Tibial artery (tissue), 4 donors: Measurements from ENCODE around the gene ANKRD33B.

ENCODE experiments used
- DNase-seq, 2 donors: peaks; one replicate each; pipeline ENCODE4 v3.0.0-alpha.2; 2019
- H3K27ac ChIP-seq, 2 donors: fragments of 200-600 bp; sonication (generic) in 1 of 2; 1 replicate in 1 of 2; 2 replicates in 1 of 2; pipeline ENCODE4 v1.5.1; 2018 to 2019; ENCODE audit warnings: mild to moderate bottlenecking in 1 of 2
- H3K27me3 ChIP-seq, 2 donors: fragments of 200-600 bp; sonication (generic) in 1 of 2; one replicate each; pipeline versions ENCODE4 v1.5.1 to v1.6.0; 2016 to 2019
- H3K36me3 ChIP-seq, 3 donors: fragments of 200-600 bp; sonication (generic) in 2 of 3; one replicate each; pipeline ENCODE4 v1.5.1; 2016 to 2019; ENCODE audit warnings: mild to moderate bottlenecking in 2 of 3
- H3K4me1 ChIP-seq, 4 donors: fragments of 200-600 bp; sonication (generic) in 2 of 4; 1 replicate in 3 of 4; 2 replicates in 1 of 4; pipeline ENCODE4 v1.5.1; 2016 to 2019
- H3K4me3 ChIP-seq, 2 donors: fragments of 200-600 bp; sonication (generic) in 1 of 2; 1 replicate in 1 of 2; 2 replicates in 1 of 2; pipeline ENCODE4 v1.5.1; 2018 to 2019; ENCODE audit warnings: mild to moderate bottlenecking in 2 of 2
- H3K9me3 ChIP-seq, 3 donors: fragments of 200-600 bp; sonication (generic) in 1 of 3; one replicate each; pipeline ENCODE4 v1.5.1; 2016 to 2019
- CTCF ChIP-seq, 2 experiments: fragments of 200-600 bp in 1 of 2; fragments of 450-650 bp in 1 of 2; IDR thresholded peaks; one replicate each; pipeline ENCODE4 v1.5.1; 2017 to 2019; ENCODE audit warnings: antibody characterized with exemption in 2 of 2, mild to moderate bottlenecking in 1 of 2, moderate library complexity in 1 of 2
- intact Hi-C: fragments of 100-400 bp; cut with DNase I; formaldehyde crosslinking; loops from one replicate; pipeline ENCODE4 v1.15.0; 2023; ENCODE audit warnings: low total_unique reads

ANKRD33B gene

GRCh38 chr5:10624206-10624605 is 60.3 kb downstream of the ANKRD33B start:
- intact Hi-C loops = no loop called here
- no peak for TF ChIP-seq CTCF (IDR thresholded peaks at IDR 0.05)
- H3K4me3 ChIP-seq = no peak overlapping the region
- no peaks in the 10 kb centered on the region for H3K27me3 ChIP-seq
- no peak overlapping the region for H3K27ac ChIP-seq
- no peak for DNase-seq
- H3K36me3 ChIP-seq = no peaks in the 10 kb centered on the region
- peaks cover 0 to 5% (median 0%) of the 10 kb centered on the region in 3 donors for H3K9me3 ChIP-seq
- H3K4me1 ChIP-seq = peaks cover 0 to 15% (median 7%) of the 10 kb centered on the region in 4 donors

- no peak for TF ChIP-seq CTCF (IDR thresholded peaks at IDR 0.05)
- peaks cover 0 to 5% (median 0%) of the 10 kb centered on the region in 3 donors for H3K9me3 ChIP-seq
- no peak overlapping the region for H3K4me3 ChIP-seq
- H3K4me1 ChIP-seq = peaks cover 0 to 15% (median 7%) of the 10 kb centered on the region in 4 donors
- no peak for DNase-seq
- intact Hi-C loops = loop anchor here (5.0 kb wide), 1 partner anchor 337 kb away; no protein-coding TSS in a partner anchor
- H3K27me3 ChIP-seq = no peaks in the 10 kb centered on the region
- no peak overlapping the region for H3K27ac ChIP-seq
- H3K36me3 ChIP-seq = no peaks in the 10 kb centered on the region
Observed at GRCh38 chr5:10624679-10625078, 60.8 kb downstream of the ANKRD33B start.

GRCh38 chr5:10625700-10626472 is 62.0 kb downstream of the ANKRD33B start:
- H3K4me3 ChIP-seq = no peak overlapping the region
- no peaks in the 10 kb centered on the region for H3K36me3 ChIP-seq
- TF ChIP-seq CTCF (IDR thresholded peaks at IDR 0.05) = no peak
- no peak overlapping the region for H3K27ac ChIP-seq
- H3K27me3 ChIP-seq = no peaks in the 10 kb centered on the region
- peaks cover 0 to 4% (median 0%) of the 10 kb centered on the region in 3 donors for H3K9me3 ChIP-seq
- intact Hi-C loops = loop anchor here (2.0 to 5.0 kb wide), 2 partner anchors 19 to 339 kb away; no protein-coding TSS in a partner anchor
- no peak for DNase-seq
- H3K4me1 ChIP-seq = peaks cover 0 to 15% (median 7%) of the 10 kb centered on the region in 4 donors

- Histone ChIP-seq H3K27me3 (no peaks in the 10 kb centered on the region), H3K9me3 (no peaks in the 10 kb centered on the region), H3K4me1 (peaks cover 0 to 15% (median 7%) of the 10 kb centered on the region in 4 donors), H3K4me3 (no peak overlapping the region), H3K36me3 (no peaks in the 10 kb centered on the region), H3K27ac (peak overlapping the region; percentile 80 to 81)
- intact Hi-C loops = loop anchor here (2.0 to 5.0 kb wide), 2 partner anchors 20 to 339 kb away; no protein-coding TSS in a partner anchor
- peak in 1 of 2 donors; percentile 44 for DNase-seq
- no peak for TF ChIP-seq CTCF (IDR thresholded peaks at IDR 0.05)
Observed at GRCh38 chr5:10626473-10627013, 62.7 kb downstream of the ANKRD33B start.

GRCh38 chr5:10627160-10627701 is 63.4 kb downstream of the ANKRD33B start:
- Histone ChIP-seq H3K27ac (peak overlapping the region; percentile 80 to 81), H3K27me3 (no peaks in the 10 kb centered on the region), H3K4me1 (peaks cover 0 to 15% (median 7%) of the 10 kb centered on the region in 4 donors), H3K36me3 (no peaks in the 10 kb centered on the region), H3K4me3 (peak overlapping the region; percentile 32 to 52), H3K9me3 (no peaks in the 10 kb centered on the region)
- intact Hi-C loops = loop anchor here (2.0 to 5.0 kb wide), 2 partner anchors 20 to 340 kb away; no protein-coding TSS in a partner anchor
- TF ChIP-seq CTCF (IDR thresholded peaks at IDR 0.05) = no peak
- no peak for DNase-seq
